ENCODE results near the gene ANXA6. TPM values are rescaled to one million over a fixed set of nuclear protein-coding genes. Genes with fewer than 3 reads are reported as not detected.
A peak's percentile ranks its signal among the peaks of the same experiment; 100 is the strongest.
"Not testable (repeated sequence)": the region's sequence is repeated elsewhere in the genome, so short reads cannot be mapped to it uniquely, and the experiment has no call there.

ANXA6 gene
- 38.9 and 60.1 TPM in 2 replicates for total RNA-seq

DNA sequence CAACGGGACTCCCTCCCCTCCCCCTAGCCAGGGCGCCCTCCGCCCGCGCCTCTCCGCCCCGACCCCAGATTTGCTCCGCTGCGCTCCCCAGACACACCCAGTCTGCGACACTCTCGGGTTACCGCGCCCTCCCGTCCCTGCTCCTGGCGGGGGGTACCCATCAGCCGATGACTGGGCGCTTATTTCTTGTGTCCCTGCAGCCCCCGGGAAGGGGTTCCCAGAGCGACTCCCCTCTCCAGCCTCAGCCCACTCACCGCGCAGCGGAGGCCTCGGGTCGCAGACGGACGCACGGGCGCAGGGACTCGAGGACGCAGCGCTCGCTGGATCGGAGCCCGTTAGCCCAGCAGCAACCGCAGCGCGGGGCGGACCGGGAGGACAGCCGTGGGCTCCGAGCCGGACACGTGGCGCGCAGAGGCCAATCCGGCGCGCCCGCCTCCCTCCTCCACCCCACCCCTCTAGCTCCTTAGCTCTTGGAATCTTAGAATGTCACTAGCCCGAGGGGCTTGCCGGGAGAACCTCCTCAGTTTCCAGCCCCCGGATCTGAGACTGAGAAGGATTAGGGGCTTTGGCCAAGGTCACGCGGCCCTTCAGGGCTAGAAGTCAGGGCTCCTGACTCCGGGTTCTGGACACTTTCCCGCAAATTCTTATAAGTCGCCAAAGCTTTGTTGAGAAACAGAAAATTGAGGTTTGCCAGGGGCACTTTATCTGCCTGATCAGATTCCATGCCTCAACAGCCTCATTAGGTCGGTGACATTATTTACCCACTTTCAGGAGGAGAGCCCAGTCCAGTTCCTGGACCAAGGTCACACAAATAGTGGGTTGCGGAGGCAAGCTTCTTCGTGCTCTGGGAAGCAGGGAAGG lies at the start of gene ANXA6:
Gene ANXA6 (minus strand): TSS at position 354 of the 861 bp plus-strand sequence. CDS start 9,878 bp downstream, outside the sequence.
- peak; percentile 50 to 85 for DNase-seq (ENCODE audit: low read depth in 2 of 2)

DNA sequence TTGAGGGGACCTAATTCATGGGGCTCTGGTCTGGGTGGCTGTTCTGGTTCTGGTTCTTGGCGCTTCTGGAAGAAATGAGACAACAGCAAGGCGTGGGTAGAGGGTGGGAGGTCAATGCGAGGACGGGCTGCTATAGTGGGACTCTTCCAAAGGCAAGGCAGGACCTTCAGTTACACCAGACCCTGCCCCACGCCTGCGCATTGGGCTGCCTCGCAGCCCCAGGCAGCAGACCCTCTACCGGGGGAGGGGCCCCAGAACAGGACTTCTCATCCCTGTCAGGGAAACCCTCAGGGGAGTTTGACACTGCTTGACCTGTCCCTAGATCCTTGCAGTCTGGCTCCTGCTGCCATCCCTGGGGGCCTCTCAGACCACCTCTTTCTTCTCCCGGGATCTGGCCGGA lies 47.8 kb upstream of the ANXA6 start:
- DNase-seq (ENCODE audit: low read depth in 2 of 2) = no peak

DNA sequence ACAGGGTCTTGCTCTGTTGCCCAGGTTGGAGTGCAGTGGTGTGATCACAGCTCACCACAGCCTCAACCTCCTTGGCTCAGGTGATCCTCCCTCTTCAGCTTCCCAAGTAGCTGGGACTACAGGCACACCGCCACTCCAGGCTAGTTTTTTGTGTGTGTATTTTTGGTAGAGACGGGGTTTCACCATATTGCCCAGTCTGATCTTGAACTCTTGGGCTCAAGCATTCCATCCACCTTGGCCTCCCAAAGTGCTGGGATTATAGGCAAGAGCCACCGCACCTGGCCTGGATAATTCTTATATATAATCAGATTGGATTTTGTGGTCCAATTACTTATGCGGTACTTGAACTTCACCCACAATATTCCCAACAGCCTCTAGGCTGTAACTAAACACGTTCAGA lies 46.5 kb upstream of the ANXA6 start:
- DNase-seq (ENCODE audit: low read depth in 2 of 2) = no peak

DNA sequence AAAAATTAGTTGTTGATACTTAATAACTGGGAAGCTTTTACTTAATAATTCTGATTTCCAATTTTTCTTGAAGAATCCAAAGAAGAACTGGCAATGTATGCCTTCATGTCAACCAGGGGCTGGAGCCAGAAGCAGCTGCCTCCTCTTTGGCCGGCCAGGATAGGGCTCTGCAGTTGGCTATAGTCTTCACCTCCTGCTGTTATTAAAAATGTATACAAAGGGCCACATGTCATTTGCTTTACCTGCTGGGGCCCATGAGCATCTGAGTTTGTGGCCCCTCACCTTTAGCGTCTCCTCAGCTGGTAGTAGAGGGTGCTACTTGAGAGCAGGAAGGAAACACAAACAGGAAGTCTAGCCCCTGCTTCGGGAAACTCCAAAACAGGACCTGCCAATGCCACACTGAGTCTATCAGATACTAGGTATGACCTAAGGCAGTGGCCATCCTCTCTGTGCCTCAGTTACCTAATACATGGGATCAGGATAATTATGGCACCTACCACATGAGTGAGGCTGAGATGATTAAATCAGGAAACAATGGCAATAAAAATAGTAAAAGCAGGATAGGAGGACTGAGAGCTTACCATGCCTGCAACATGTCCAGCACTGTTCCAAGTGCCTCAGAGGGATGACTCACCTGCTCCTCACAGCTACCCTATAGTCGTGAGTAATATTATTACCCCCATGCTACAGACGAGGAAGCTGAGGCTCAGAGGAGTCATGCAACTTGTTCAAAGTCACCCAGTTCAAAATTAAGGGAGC lies 45.0 kb upstream of the ANXA6 start:
- peak; percentile 58 to 79 for DNase-seq (ENCODE audit: low read depth in 2 of 2)

DNA sequence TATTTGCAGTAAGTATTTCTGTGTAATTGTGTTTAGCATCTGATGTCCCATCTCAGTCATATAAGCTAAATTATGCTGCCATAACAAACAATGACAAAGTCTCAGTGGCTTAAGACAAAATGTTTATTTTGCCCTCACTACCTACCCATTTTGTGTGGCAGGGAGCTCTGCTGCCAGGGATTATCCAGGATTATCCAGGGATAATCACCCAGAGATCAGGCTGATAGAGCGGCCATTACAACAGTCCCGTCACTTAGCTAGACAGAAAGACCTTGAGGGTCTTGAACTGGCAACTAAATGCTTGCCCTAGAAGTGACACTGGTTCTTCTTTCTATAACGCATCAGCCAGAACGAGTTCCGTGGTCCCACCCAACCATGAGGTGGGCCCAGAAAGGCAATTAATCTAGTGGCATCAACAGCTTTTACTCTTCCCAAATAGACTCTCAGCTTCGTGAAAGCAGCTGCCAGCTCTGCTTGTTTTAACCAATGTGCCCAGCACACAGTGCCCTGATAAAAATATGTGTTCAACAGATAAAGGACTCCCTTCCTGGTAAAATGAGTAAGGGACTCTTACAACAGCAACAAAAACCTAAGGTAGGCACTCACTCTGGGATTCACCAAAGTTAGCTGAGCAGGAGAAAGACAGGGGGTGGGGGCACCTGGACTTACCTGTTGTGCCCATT lies 43.5 kb upstream of the ANXA6 start:
- no peak for DNase-seq (ENCODE audit: low read depth in 2 of 2)

DNA sequence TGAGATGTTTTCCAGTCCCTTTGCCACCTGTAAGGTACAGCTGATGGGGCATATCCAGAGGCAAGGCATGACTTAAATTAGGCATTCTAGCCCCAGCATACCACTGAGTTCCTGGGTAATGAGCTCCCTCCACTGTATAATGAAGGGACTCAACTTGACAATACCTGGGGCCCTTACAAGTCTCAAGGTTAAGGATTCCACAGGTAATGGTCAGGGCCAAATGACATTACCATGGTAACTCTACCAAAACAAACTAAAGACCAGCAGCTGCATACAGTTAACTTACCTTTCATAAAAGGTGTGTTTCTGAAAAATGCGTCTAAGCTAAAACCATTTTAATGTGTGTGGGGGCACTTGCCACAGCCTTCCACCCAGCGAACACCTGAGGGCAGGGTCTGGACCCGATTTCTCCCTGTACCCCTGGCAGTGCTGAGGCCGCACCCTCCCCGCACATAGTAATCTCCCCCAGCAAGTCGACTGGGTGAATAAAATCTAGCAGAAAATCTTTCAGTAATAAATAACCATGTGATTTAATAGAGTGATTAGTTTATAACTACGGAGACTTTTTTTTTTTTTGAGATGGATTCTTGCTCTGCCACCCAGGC lies 42.1 kb upstream of the ANXA6 start:
- DNase-seq (ENCODE audit: low read depth in 2 of 2) = no peak

DNA sequence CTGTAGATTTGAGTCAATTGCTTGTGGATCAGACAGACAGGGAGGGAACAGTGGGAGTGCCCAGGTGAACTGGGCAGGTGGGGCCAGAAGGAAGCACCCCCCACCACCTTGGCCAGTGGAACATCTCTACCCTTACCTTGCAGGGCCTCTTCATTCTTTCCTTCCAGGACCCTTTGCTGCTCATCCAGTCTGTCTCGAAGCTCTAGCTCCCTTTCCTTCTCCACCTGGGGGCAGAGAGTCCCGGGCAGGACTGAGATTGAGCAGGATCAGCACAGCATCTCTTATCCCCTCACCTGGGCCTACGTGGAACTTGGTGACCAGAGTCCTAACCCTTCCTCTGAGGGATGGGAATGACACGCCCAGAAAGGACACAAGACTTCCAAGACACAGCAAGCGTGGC lies 41.3 kb upstream of the ANXA6 start:
- DNase-seq (ENCODE audit: low read depth in 2 of 2) = no peak

DNA sequence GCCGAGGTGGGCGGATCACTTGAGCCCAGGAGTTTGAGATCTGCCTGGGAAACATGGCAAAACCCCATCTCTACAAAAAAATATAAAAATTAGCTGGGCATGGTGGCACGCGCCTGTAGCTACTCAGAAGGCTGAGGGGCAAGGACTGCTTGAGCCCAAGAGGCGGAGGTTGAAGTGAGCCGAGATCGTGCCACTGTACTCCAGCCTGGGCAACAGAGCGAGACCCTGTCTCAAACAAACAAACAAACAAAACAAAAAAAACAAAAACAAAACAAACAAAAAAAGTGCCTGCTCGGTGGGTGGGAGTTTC lies 39.7 kb upstream of the ANXA6 start:
- DNase-seq (ENCODE audit: low read depth in 2 of 2) = not testable (repeated sequence)

DNA sequence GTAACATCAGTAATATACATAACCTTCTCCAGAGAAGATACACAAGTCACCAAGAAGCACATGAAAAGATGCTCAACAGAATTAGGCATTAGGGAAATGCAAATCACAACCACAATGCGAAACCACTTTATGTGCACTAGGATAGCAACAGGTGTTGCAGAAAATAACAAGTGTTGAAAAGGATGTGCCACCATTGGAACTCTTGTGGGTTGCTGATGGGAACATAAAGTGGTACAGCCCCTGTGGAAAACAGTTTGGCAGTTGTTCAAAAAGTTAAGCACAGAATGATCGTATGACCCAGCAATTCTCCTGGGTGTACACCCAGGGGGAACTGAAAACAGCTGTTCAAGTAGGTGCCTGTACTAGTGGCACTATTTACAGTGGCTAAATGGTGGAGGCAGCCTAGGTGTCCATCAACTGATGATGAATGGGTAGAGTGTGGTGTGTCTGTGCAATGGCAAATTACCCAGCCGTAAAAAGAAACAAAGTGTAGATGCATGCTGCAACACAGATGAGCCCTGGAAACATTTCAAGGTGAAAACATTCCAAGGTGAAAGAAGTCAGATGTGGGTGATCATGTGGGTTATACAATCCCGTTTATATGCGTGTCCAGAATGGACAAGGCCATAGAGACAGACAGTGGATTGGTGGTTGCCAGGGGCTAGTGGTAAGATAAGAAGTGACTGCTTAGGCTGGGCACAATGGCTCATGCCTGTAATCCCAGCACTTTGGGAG lies 39.1 kb upstream of the ANXA6 start:
- no peak for DNase-seq (ENCODE audit: low read depth in 2 of 2)

DNA sequence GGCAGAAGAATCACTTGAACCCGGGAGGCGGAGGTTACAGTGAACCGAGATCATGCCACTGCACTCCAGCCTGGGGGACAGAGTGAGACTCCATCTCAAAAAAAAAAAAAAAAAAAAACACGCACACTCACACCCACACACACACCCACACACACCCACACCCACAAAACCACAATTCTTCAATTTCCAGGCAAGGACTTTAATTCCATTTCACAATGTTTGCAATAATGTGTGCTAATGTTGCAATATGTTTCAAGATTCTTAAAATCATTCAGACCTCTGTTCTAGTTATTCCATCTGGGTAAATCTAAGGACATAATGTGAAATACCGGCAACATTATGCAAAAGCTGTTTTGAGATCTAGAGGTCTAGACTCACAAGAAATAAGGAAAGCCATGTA lies 38.0 kb upstream of the ANXA6 start:
- no peak for DNase-seq (ENCODE audit: low read depth in 2 of 2)

DNA sequence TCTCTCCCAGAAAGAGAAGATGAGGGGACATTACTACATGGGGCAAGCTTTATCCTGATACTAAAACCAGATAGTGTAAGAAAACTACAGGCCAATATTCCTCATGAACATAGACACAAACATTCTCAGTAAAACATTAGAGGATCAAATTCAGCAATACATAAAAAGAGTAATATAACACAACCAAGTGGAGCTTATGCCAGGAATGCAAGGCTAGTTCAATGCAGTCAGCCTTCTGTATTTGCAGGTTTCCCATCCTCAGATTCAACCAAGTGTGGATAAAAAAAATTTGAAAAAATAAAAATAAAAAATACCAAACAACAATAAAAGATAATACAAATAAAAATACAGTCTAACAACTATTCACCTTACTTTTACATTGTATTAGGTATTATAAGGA lies 35.0 kb upstream of the ANXA6 start:
- DNase-seq (ENCODE audit: low read depth in 2 of 2) = no peak

DNA sequence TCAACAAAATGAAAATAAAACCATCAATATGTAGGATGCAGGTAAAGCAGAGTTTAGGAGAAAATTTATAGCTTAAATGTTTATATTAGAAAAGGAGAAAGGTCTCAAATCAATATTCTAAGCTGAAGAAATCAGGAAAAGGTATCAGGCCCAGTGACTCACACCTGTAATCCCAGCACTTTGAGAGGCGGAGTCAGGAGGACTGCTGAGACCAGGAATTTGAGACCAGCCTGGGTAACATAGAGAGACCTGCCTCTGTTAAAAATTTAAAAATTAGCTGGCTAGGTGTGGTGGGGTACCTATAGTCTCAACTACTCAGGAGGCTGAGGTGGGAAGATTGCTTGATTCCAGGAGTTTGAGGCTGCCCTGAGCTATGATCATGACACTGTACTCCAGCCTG lies 34.1 kb upstream of the ANXA6 start:
- no peak for DNase-seq (ENCODE audit: low read depth in 2 of 2)

DNA sequence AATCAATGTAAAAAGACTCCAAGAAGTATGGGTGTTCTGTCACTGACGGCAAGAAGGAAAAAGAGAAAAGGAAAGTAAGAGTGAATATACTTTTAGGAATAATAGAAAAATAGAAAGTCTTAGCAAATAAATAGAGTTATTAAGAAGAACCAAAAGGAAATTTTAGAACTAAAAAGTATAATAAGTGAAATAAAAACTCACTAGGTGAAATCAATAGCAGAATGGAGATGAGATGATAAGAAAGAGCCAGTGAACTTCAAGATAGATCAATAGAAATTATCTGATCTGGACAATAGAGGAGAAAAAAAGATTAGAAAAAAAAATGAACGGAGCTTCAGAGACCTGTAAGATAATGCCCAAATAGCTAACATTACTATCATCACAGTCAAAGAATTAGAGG lies 31.6 kb upstream of the ANXA6 start:
- DNase-seq (ENCODE audit: low read depth in 2 of 2) = no peak

DNA sequence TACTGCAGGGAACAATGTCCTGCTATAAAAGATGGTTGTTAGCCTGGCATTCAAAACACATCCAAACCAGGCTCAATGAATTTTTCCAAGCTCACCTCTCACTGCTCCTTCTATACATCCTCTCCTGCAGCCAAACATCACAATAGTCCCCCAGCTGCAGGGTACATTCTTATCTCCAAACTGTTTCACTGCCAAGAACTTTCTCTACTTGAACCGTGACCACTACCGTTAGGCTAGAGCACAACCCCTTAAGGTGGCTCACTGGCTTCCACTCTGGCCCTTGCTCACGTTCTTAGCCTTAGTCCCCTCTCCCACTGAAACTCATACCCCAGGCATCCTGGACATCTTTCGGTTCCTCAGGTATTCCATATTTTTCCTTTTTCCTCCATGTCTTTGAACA lies 29.0 kb upstream of the ANXA6 start:
- DNase-seq (ENCODE audit: low read depth in 2 of 2) = no peak

DNA sequence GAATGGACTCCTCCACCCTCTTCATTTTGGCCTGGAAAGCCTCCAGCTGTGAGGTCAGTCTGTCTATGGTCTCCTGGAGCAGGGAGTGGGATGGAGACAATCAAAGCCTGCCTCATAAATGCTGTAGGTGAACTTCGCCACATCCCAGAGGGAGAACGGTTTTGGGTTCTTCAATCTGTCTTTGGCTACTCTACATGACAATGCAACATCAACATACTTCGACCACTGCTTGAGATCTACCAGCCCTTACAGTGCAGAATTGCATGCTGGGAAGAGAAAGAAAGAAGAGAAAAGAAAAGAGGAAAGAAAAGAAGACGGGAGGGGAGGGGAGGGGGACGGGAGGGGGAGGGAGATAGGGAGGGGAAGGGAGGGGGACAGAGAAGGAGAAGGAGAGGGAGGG lies 28.5 kb upstream of the ANXA6 start:
- DNase-seq (ENCODE audit: low read depth in 2 of 2) = no peak

DNA sequence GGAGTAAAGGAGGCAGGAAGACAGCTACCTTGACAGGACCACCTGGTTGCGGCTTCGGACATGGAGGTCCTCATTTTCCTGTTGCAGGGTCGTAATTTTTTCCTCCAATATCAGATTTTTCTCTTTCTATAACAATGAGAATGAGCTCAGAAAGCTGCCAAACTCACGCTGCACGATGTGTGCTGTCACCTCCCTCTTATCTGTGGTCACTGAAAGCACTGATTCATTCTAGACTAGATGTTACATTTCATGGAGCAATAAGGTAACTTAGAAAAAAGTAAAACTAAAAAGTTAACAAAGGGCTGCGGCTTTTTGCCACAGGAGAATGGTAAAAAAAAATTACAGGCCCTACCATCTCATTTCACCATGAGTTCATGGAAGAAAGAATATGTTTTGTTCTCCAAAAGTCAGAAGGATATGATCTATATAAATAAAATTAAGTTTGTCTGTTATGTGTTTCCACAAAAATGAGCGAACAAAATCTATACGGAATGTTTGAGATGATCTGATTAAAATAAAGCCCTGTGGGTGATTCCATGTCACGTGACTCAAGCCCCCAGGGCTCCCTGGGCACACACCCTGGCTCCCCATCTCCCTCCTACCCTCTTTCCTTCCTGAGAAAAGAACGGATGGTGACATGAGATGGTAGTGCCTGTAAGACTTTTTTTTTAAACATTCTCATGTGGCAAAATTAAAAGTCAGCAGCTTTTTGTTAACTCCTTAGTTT lies 26.9 kb upstream of the ANXA6 start:
- peak in 1 of 2 donors; percentile 24 for DNase-seq (ENCODE audit: low read depth in 2 of 2)

DNA sequence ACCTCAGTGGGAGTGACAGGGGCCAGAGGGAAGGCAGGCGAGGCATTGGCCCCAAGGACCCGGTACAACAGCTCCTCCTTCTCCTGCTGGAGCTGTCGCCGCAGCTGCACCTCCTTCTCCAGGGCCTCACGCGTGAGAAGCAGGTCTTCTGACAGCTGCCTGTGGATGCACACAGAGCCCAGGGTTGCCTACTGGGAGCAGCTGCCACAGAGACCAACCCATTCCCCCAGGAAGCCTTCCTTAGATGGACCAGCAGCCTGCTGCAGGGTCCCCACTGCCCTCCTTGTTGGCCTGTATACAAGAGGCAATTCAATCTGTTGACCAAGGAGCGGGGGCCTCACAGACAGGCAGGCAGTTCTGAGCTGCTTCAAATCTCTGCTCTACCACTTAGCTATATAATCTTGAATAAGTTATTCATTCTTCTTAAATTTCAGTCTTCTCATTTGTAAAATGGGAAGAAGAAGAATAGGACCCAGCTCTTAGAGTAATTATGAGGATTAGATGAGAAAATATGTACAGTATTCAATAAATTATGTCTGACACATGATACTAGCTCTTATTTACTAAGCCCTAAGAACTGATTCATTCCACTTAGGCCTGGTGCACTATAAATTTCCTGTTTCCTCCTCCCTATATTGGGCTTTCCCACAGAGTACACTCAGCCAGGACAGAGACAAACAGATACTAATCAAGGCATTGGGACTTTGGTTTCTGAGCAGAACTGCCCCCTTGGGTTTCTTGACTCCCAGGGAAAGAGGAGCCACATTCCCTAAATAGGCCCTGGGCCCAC lies 26.1 kb upstream of the ANXA6 start:
- DNase-seq (ENCODE audit: low read depth in 2 of 2) = peak in 1 of 2 donors; percentile 70

DNA sequence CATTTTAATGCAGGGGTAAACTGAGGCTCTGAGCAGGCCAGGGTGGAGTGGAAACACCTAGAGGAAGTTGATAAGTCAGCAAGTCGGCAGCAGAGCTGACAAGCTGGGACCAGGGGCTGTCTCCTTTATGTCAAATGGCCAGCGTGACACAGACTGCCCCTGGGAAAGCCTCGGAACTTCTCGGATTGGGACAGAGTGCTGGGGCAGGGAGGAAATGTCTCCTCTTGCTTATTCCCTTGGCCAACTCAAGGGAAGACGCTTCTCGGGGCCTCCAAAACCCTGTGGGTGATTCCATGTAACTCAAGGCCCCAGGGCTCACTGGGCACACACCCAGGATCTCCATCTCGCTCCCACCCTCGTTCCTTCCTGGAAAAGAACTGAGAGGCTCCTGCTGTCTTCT lies 25.4 kb upstream of the ANXA6 start:
- DNase-seq (ENCODE audit: low read depth in 2 of 2) = no peak

DNA sequence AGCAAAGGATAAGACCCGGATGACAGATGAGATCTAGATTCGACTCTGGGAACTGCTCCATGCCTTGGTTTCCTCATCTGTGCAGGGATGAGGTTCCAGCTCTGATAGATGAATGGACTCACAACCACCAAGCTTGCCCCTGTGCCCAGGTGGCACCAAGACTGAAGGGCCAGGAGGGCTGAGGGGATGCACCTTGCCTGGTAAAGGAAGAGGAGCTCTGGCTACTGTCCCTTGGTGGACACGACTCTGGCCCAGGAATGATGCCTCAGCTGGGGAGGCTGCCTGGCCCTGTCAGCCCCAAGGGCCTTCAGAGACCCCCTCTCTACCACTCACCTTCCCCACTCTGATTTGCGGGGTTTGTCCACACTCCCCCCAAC lies 24.9 kb upstream of the ANXA6 start:
- no peak for DNase-seq (ENCODE audit: low read depth in 2 of 2)
